NCI-H2081 treated with DMSO at 0.1 percent for 48 hours (cell line): ENCODE data around the gene SLC29A3.

Experiments
- DNase-seq: peaks from one replicate; lab custom pipeline; 2025; lab: John Stamatoyannopoulos, UW

SLC29A3 gene

DNA sequence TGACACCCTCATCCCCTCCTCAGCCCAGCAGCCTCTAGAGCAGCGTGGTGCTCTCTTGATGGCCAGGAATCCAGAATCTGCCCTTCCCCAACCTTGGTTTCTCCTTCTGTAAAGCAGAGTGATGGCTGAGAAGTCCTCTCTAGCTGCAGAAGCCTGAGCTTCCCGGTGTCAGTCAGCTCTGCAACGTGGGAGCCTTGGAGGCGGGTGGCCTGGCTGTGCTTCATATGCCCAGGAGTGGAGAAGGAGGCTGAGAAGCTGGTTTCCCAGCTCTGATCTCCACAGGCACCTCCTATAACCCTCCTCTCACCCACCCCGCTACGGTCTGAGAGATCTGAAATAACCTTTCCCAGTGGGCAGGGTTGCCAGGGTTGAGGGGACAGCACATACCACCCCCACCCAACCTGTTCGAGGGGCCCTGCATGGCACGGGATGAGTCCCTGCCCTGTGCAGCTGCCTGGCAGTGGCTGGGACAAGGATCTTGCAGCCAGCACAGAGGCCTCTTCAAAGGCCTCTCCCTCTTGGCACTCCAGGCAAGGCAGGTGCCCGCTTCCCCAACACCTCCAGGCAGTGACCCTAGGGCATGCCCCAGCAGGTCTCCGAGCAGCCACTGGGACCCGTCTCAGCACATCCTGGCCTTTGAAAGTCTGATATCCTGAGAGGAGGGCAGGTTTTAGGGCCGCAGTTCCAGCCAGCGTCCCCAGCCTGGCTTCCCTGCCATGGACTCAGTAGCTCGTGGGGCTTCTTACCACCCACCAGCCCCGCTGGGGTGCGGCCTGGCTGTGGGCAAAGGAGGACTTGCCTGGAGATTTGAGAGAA lies 18.3 kb upstream of the SLC29A3 start:
- DNase-seq: no peak

- no peak for DNase-seq
Measured at GRCh38 chr10:71301371-71301916, 17.6 kb upstream of the SLC29A3 start.

DNA sequence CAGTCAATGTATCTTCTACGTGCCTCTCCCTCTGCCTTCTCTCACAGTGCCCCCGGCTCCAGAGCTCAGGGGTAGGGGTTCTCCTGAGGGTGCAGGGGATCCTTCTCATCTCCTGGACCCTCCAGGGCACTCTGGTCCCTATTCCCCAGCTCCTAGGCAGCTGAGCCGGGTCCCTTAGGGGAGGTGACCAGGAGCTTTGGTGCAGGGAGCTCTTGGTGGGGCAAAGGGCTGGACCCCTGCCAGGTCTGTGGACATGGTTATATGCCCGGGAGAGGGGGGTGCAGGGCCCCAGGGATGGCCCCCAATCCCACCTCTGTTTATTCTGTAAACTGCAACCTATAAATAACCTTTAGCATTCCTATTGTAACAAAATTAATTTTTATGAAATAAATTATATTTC lies 16.6 kb upstream of the SLC29A3 start:
- no peak for DNase-seq

GRCh38 chr10:71302874-71303568 lies 16.0 kb upstream of the SLC29A3 start:
- DNase-seq: peak; percentile 1

- no peak for DNase-seq
Measured at GRCh38 chr10:71303569-71303907, 15.5 kb upstream of the SLC29A3 start.

GRCh38 chr10:71304914-71305313 lies 14.1 kb upstream of the SLC29A3 start:
- no peak for DNase-seq

DNA sequence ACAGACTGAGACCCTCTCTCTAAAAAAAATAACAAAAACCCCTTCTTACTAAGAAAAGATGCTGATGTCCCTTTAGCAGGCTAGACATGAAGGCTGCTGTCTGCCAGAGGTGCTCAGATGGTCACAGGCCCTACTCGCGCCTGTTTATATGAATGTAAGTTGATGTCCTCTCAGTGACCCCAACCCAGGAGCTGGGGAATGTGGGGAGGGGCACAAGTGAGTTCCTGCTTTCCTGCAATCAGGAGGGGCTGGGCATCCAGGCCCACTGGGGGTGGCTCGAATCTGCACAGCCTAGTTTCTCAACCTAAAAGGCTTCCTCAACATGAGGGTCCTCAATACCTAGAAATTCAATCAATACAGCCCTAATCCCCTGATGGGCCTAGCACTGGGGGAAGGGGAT lies 12.1 kb upstream of the SLC29A3 start:
- DNase-seq: no peak

- no peak for DNase-seq
Measured at GRCh38 chr10:71307469-71308085, 11.5 kb upstream of the SLC29A3 start.

DNA sequence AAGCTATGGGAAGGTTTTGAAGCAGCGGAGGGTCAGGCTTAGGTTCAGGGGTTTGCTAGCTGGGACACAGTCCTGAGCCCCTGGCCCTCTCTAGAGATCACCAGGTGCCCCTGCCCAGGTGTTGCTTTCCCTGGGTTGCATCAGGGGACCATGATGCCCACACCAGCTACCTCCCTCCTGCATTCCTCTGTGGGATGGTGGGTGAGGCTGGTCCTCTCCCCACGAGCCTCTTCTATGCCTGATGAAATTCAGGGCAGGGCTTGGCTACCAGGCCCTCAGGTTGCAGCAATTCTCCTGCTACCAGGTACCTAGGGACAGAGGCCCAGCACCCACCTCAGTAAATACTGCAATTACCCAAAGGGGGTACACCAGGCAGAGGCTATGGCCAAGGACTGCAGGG lies 10.8 kb upstream of the SLC29A3 start:
- no peak for DNase-seq

- no peak for DNase-seq
Measured at GRCh38 chr10:71308985-71309384, 10.1 kb upstream of the SLC29A3 start.

- no peak for DNase-seq
Measured at GRCh38 chr10:71309919-71310318, 9.1 kb upstream of the SLC29A3 start.

DNA sequence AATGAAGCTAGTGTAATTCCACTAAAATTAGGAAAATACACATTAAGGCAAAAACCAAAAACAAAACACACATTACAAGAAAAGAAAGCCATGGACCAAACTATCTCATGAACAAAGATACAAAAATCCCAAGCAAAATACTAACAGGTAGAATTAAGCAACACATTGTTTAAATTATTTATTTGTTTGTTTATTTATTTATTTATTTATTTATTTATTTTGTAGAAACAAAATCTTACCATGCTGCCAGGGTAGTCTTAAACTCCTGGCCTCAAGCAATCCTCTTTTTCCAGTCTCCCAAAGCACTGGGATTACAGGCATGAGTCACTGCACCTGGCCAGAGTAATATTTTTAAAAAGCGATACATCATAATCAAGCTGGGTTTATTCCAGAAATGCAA lies 6.8 kb upstream of the SLC29A3 start:
- DNase-seq: no peak

DNA sequence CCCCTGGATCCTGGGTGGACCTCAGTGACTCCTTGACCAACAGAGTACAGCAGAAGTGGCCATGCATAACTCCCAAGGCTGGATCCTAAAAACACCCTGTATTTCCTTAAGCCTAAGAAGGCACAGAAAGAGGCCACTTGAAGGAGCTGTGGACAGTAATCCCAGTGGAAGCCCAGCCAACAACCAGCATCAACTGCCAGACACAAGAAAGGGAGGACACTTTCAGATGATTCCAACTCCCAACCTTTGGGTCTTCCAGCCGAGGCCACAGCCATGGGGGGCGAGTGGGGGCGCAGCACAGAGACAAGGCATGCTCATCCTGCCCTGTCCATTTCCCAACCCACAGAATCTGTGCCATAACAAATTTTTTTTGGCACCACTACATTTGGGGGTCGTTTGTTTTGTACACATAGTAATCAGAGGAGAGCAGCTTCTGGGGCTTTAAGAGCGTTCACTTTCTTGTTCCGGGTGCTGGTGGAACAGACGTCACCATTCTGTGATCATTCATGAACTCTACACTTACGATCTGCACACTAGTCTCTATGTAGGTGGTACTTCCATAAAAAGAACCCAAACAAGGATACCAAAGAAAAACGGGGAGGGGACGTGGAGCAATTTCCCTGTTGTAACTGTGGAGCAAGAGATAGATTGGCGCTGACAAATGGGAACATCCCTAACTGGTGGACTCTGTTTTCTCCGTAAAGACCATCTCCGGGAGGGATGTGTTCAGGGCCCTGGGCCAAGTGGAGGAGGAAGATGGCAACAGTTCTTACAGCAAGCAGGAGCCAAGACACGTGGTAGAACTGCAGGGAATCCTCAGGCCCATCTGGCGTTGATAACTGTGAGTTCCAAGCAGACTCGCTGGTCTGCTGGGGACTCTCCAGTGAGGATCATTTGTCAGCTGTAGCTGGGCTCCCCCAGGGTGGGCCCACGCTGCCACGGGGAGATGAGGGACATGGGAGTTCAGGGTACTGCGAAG lies 6.0 kb upstream of the SLC29A3 start:
- DNase-seq: no peak

GRCh38 chr10:71314028-71314693 lies 4.9 kb upstream of the SLC29A3 start:
- DNase-seq: no peak

DNA sequence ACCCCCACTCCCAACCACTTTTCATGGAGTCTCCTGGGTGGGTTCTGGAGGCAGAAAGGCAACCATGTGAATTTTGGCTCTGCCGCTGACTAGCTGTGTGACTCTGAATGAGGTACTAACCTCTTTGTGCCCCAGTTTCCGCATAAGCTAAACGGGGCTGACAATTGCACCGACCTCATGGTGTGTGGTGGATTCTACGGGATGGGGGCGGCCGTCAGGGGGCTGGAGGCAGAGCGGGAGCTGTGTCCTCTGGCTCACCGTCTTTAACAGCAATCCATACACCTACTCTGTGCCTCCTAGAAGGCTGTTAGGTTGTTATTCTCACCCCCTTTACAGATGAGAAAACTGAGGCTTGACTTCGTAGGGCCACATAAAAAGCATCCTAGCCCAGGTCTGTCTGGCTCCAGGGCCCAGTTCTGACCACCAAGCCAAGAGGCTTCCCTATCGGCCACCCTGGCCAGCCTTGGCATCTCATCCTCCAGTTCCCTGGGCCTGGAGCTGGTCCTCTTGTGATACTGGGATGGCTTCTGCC lies 4.3 kb upstream of the SLC29A3 start:
- DNase-seq: no peak

GRCh38 chr10:71316056-71316785 lies 2.8 kb upstream of the SLC29A3 start:
- DNase-seq: no peak

- no peak for DNase-seq
Measured at GRCh38 chr10:71316786-71317160, 2.3 kb upstream of the SLC29A3 start.

DNA sequence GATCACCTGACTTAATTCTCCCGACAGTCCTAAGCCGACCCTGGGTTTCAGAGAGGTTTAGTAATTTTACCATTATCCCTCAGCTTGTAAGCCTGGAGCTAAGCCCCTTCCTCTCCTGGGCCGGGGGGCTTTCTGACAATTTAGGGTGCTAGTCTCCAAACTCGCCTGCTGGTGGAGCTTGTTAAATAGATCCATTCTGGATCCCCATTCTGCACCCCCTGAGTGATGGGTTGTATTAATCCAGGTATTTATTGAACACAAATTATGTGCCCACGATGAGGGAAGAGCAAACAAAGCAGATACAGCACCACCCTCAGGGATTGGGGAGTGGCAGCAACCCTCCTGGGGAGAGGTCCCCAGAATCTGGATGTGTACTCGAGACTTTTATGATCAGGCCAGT lies 1.3 kb upstream of the SLC29A3 start:
- no peak for DNase-seq

GRCh38 chr10:71319800-71320392 lies 837 bp downstream of the SLC29A3 start:
- DNase-seq: no peak

DNA sequence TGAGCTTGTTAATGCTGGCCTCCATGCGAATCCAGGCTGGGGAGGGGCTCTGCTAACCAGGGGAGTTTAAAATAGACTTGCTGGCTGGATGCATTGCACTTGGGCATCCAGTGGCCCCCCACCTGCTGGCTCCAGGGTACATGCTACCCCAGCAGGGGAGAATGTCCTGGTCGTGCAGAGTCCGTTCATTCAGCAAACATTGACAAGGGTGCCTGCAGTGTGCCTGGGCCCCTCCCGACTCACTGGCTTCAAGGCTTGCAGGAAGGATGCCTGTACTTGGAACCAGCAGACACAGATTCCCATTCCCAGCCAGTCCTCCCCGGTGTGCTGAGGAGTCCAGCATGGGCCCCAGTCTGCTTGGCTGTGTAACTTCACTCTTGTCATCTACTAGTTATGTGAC lies 1.5 kb downstream of the SLC29A3 start:
- DNase-seq: no peak
